DOHH2 (cell line): ENCODE results near the gene MCUR1.
"Not testable (repeated sequence)": the region's sequence is repeated elsewhere in the genome, so short reads cannot be mapped to it uniquely, and the experiment has no call there.

ENCODE experiments used
- H3F3A ChIP-seq: fragments of 200-600 bp; sonication (generic), shearing (Covaris generic); 2 replicates; pipeline ENCODE4 v1.6.0; 2016; ENCODE audit warnings: antibody characterized with exemption, mild to moderate bottlenecking; ENCODE audit not compliant: control insufficient read depth, insufficient read depth
- H3K27ac ChIP-seq: fragments of 200-600 bp; sonication (generic); 2 replicates; pipeline ENCODE4 v1.5.1; 2014; ENCODE audit warnings: low read depth, mild to moderate bottlenecking, low read length, moderate library complexity
- H3K27me3 ChIP-seq: fragments of 200-600 bp; sonication (generic); 2 replicates; pipeline ENCODE4 v1.6.1; 2014; ENCODE audit warnings: mild to moderate bottlenecking, low read length, mixed read lengths; ENCODE audit not compliant: control insufficient read depth
- H3K36me3 ChIP-seq: fragments of 200-600 bp; sonication (generic); 2 replicates; pipeline ENCODE4 v1.6.1; 2014; ENCODE audit warnings: mild to moderate bottlenecking, low read length, moderate library complexity, mixed read lengths; ENCODE audit not compliant: control insufficient read depth
- H3K4me1 ChIP-seq: fragments of 200-600 bp; sonication (generic); 2 replicates; pipeline ENCODE4 v1.6.1; 2014; ENCODE audit warnings: mild to moderate bottlenecking, low read length, mixed read lengths; ENCODE audit not compliant: control insufficient read depth
- H3K4me2 ChIP-seq: fragments of 200-600 bp; sonication (generic); 2 replicates; pipeline ENCODE4 v1.6.0; 2014; ENCODE audit warnings: mild to moderate bottlenecking, low read length, moderate library complexity
- H3K4me3 ChIP-seq: fragments of 200-600 bp; sonication (generic); 2 replicates; pipeline ENCODE4 v1.5.1; 2014; ENCODE audit warnings: mild to moderate bottlenecking, low read length, mixed read lengths
- H3K79me2 ChIP-seq: fragments of 200-600 bp; sonication (generic); 2 replicates; pipeline ENCODE4 v1.6.1; 2014; ENCODE audit warnings: mild to moderate bottlenecking, low read length, mixed read lengths; ENCODE audit not compliant: control insufficient read depth
- H3K9me2 ChIP-seq: fragments of 200-600 bp; sonication (generic); replicated peaks from 2 replicates; pipeline ENCODE4 v1.6.1; 2014; ENCODE audit warnings: mild to moderate bottlenecking, low read length, mixed read lengths; ENCODE audit not compliant: control insufficient read depth
- H3K9me3 ChIP-seq: fragments of 200-600 bp; sonication (generic); 2 replicates; pipeline ENCODE4 v1.6.1; 2014; ENCODE audit warnings: antibody characterized with exemption, low read length, mixed read lengths; ENCODE audit not compliant: control insufficient read depth, insufficient read depth
- H4K20me1 ChIP-seq: fragments of 200-600 bp; sonication (generic); 2 replicates; pipeline ENCODE4 v1.6.0; 2014; ENCODE audit warnings: low read depth, mild to moderate bottlenecking, antibody characterized with exemption, low read length, moderate library complexity; ENCODE audit not compliant: control insufficient read depth, insufficient read depth
- CTCF ChIP-seq: fragments of 200-600 bp; sonication (generic); IDR thresholded peaks from one replicate; pipeline ENCODE4 v1.5.1; 2014; ENCODE audit warnings: antibody characterized with exemption, mild to moderate bottlenecking, low read depth, low read length; ENCODE audit not compliant: poor library complexity, severe bottlenecking
- EZH2phosphoT487 ChIP-seq: fragments of 200-600 bp; sonication (generic); IDR thresholded peaks from 2 replicates; pipeline ENCODE4 v1.6.1; 2017; ENCODE audit warnings: borderline replicate concordance, mild to moderate bottlenecking, antibody characterized with exemption, low read length, moderate library complexity, mixed read lengths

MCUR1 gene

GRCh38 chr6:13838616-13839015 is 24.3 kb upstream of the MCUR1 start:
- Histone ChIP-seq H3K4me1 (no peaks in the 10 kb centered on the region), H3K79me2 (no peaks in the 10 kb centered on the region), H3K27me3 (peaks cover 3% of the 10 kb centered on the region; the same call in 1 of the 2 replicates), H3K27ac (no peak overlapping the region), H3K4me2 (no peak overlapping the region), H3K9me2 (no peaks in the 10 kb centered on the region), H3K36me3 (no peaks in the 10 kb centered on the region), H3K9me3 (no peaks in the 10 kb centered on the region), H4K20me1 (no peaks in the 10 kb centered on the region), H3F3A (no peaks in the 10 kb centered on the region), H3K4me3 (no peak overlapping the region)
- TF ChIP-seq EZH2phosphoT487 (no peak), CTCF (no peak)

- Histone ChIP-seq H3K4me1 (no peaks in the 10 kb centered on the region), H3K4me3 (no peak overlapping the region), H3K79me2 (no peaks in the 10 kb centered on the region), H3K27me3 (peaks cover 3% of the 10 kb centered on the region; the same call in 1 of the 2 replicates), H3F3A (no peaks in the 10 kb centered on the region), H3K9me3 (no peaks in the 10 kb centered on the region), H3K9me2 (no peaks in the 10 kb centered on the region), H3K36me3 (no peaks in the 10 kb centered on the region), H4K20me1 (no peaks in the 10 kb centered on the region), H3K27ac (no peak overlapping the region), H3K4me2 (no peak overlapping the region)
- no peak for TF ChIP-seq EZH2phosphoT487
- TF ChIP-seq CTCF = no peak
These were observed 21.8 kb upstream of the MCUR1 start for GRCh38 chr6:13836170-13836569.

- no peak overlapping the region for H3K4me3 ChIP-seq
- H4K20me1 ChIP-seq = no peaks in the 10 kb centered on the region
- no peak overlapping the region for H3K27ac ChIP-seq
- no peaks in the 10 kb centered on the region for H3K4me1 ChIP-seq
- H3K79me2 ChIP-seq = no peaks in the 10 kb centered on the region
- no peaks in the 10 kb centered on the region for H3K9me2 ChIP-seq
- peaks cover 3% of the 10 kb centered on the region; the same call in 1 of the 2 replicates for H3K27me3 ChIP-seq
- no peaks in the 10 kb centered on the region for H3F3A ChIP-seq
- no peak overlapping the region for H3K4me2 ChIP-seq
- no peaks in the 10 kb centered on the region for H3K36me3 ChIP-seq
- H3K9me3 ChIP-seq = no peaks in the 10 kb centered on the region
- no peak for TF ChIP-seq EZH2phosphoT487
- TF ChIP-seq CTCF = no peak
These were observed 20.4 kb upstream of the MCUR1 start for GRCh38 chr6:13834790-13835189.

- not testable (repeated sequence) for H3K4me2 ChIP-seq, H3K9me3 ChIP-seq, H3K9me2 ChIP-seq, H3K27ac ChIP-seq, H3F3A ChIP-seq, H3K27me3 ChIP-seq, H3K36me3 ChIP-seq, H3K4me3 ChIP-seq, H4K20me1 ChIP-seq, H3K79me2 ChIP-seq, H3K4me1 ChIP-seq
These were observed 19.7 kb upstream of the MCUR1 start for GRCh38 chr6:13834018-13834417.
